Measurements from ENCODE around the gene CPEB4. TPM values are rescaled to one million over a fixed set of nuclear protein-coding genes. Genes with fewer than 3 reads are reported as not detected.
A peak's percentile ranks its signal among the peaks of the same experiment; 100 is the strongest.

CPEB4 gene
- total and polyA plus RNA-seq, 9 of the 15 experiments (the other 6 are each of a cell fraction or from before 2014, with no cell fraction given) = 7.4 to 21.3 (median 12.4) TPM

DNA sequence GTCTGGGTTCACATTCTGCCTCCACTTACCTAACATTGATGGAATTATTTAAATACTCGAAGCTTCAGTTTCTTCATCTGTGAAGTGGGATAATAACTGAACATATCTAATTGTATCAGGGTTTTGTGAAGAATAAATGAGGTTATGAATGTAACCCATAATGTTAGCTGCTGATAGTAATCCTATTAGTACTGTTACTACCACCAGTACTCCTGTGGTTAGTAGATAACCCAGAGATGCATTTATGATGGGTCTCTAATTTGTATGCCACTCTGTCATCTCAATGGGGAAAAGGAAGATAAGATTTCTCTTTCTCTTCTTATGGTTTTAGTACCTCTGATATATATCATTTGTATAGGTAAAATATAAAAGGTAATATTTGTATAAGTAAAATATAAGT is 16.0 kb downstream of the CPEB4 start:
- Histone ChIP-seq H3K9ac (ENCODE audit: insufficient read depth in 1 of 2, low read depth in 2 of 2, low read length in 2 of 2) (no peak overlapping the region), H4K20me1 (replicated peaks; ENCODE audit: control insufficient read depth, insufficient read depth, low read length) (no peaks in the 10 kb centered on the region), H3K9me1 (ENCODE audit: control insufficient read depth, insufficient read depth, low read length) (no peaks in the 10 kb centered on the region), H3K9me3 (replicated peaks; ENCODE audit: control insufficient read depth, insufficient read depth, low read depth, low read length) (no peaks in the 10 kb centered on the region), H3K79me2 (ENCODE audit: control insufficient read depth, insufficient read depth, low read length) (peaks cover 86% of the 10 kb centered on the region), H3K4me1 (replicated peaks in 1 of 2; ENCODE audit: control insufficient read depth in 2 of 2, insufficient read depth in 2 of 2, low read length in 2 of 2) (peaks cover 4 to 41% of the 10 kb centered on the region in 2 experiments; a peak in 4 of 5 replicates), H3K27me3 (ENCODE audit: control insufficient read depth in 2 of 2, insufficient read depth in 2 of 2, low read length in 2 of 2) (no peaks in the 10 kb centered on the region), H3K36me3 (ENCODE audit: control insufficient read depth, insufficient read depth, low read length) (peaks cover 30% of the 10 kb centered on the region), H3K4me2 (ENCODE audit: insufficient read depth, low read length) (no peak overlapping the region), H3K4me3 (no peak overlapping the region), H2AFZ (ENCODE audit: low read depth, low read length) (no peak overlapping the region), H3K27ac (ENCODE audit: extremely low read depth, low read depth, low read length) (no peak overlapping the region)
- POLR2A ChIA-PET = interaction anchor here (0.5 to 1.7 kb wide), 9 partner anchors 9 to 367 kb away, joined by 3 to 9 read pairs (median 3); partner anchors contain the start of gene CPEB4
- no peak for TF ChIP-seq ZNF79 (CRISPR knock-in tag; IDR thresholded peaks at IDR 0.05; ENCODE audit: low read depth)
- TF ChIP-seq CEBPZ (IDR thresholded peaks at IDR 0.05; ENCODE audit: borderline replicate concordance, low read depth, low read length) = no peak
- TF ChIP-seq RBM25 (IDR thresholded peaks at IDR 0.05; ENCODE audit: low read depth, low read length, severe bottlenecking) = peak; percentile 48
- 0 out of 2 replicates have a peak, but pooled peaks have one; percentile 9 for TF ChIP-seq HMBOX1 (IDR thresholded peaks at IDR 0.05)
- DNase-seq (ENCODE audit: extremely low read depth in 1 of 4, low spot score in 3 of 4) (no peak), ATAC-seq (no peak), FAIRE-seq (no peak)
- in situ Hi-C loops (cut with MboI) (no loop called here), intact Hi-C loops (cut with micrococcal nuclease) (no loop called here)
- 75% methylated on average over 1 of the region's 1 CpG for WGBS (ENCODE audit: insufficient coverage, low coverage, missing lambda C conversion rate)
- no TSS peak for BruUV-seq (replicated peaks)
- CTCF ChIA-PET (ENCODE audit: low intra/inter-chr PET ratio) = no interaction called here
